ENCODE data around the gene KCNQ1.

GRCh38 chr11:2418693-2419360, 26.0 kb upstream of the KCNQ1 start:
- TF ChIP-seq CTCF (IDR thresholded peaks at IDR 0.05), result no peak
- TF ChIP-seq POLR2A (IDR thresholded peaks at IDR 0.05), result no peak
- no peak for TF ChIP-seq EP300 (IDR thresholded peaks at IDR 0.05)
